Caco-2 (cell line): ENCODE data around the gene RNASE3. TPM values are rescaled to one million over a fixed set of nuclear protein-coding genes. Genes with fewer than 3 reads are reported as not detected.
"Not testable (repeated sequence)": the region's sequence is repeated elsewhere in the genome, so short reads cannot be mapped to it uniquely, and the experiment has no call there.

Experiments used
- BruUV-seq: library from RNA; stranded (reverse); fragments of 400-500 nt; replicated peaks from 2 replicates; lab custom pipeline; 2021; lab: Mats Ljungman, UMichigan
- CTCF ChIA-PET: fragments of 300-600 bp; sonication (Branson Sonifier 250); formaldehyde crosslinking; loops from one replicate; lab custom pipeline; 2022; ENCODE audit warnings: antibody characterized with exemption; lab: Charles Lee
- POLR2A ChIA-PET: fragments of 300-600 bp; sonication (Branson Sonifier 250); formaldehyde crosslinking; loops from one replicate; lab custom pipeline; 2022; ENCODE audit warnings: antibody characterized with exemption; lab: Charles Lee
- DNase-seq, 2 experiments: peaks; one replicate each; pipeline versions ENCODE4 v3.0.0 to v3.0.0-alpha.2; 2020 to 2022
- H3K27me3 ChIP-seq: replicated peaks from 2 replicates; pipeline ENCODE4 v1.6.0; 2011; ENCODE audit warnings: low read length; ENCODE audit not compliant: control insufficient read depth, insufficient read depth
- H3K36me3 ChIP-seq: 2 replicates; pipeline ENCODE4 v1.5.1; 2011; ENCODE audit warnings: low read length; ENCODE audit not compliant: control insufficient read depth, insufficient read depth
- H3K4me1 ChIP-seq: fragments of 250-450 bp; sonication (Bioruptor Pico); 2 replicates; pipeline ENCODE4 v1.5.1; 2020; ENCODE audit warnings: mild to moderate bottlenecking
- H3K4me3 ChIP-seq: 2 replicates; pipeline ENCODE4 v1.5.1; 2011; ENCODE audit warnings: low read depth, mild to moderate bottlenecking, control low read depth, low read length
- H3K9me3 ChIP-seq: fragments of 250-450 bp; sonication (Bioruptor Pico); 2 replicates; pipeline ENCODE4 v1.5.1; 2020; ENCODE audit warnings: mild to moderate bottlenecking, moderate library complexity
- H3K27ac Mint-ChIP-seq: one replicate; pipeline ENCODE4 v1.8.0; 2022; ENCODE audit warnings: mixed read lengths; ENCODE audit not compliant: unreplicated experiment
- H3K27me3 Mint-ChIP-seq: one replicate; pipeline ENCODE4 v1.8.0; 2022; ENCODE audit warnings: mixed read lengths; ENCODE audit not compliant: insufficient read depth, unreplicated experiment
- H3K36me3 Mint-ChIP-seq: one replicate; pipeline ENCODE4 v1.8.0; 2022; ENCODE audit warnings: mild to moderate bottlenecking, mixed read lengths; ENCODE audit not compliant: insufficient read depth, unreplicated experiment
- H3K4me1 Mint-ChIP-seq: one replicate; pipeline ENCODE4 v1.8.0; 2022; ENCODE audit warnings: low read depth, mixed read lengths; ENCODE audit not compliant: unreplicated experiment
- H3K4me3 Mint-ChIP-seq: one replicate; pipeline ENCODE4 v1.8.0; 2022; ENCODE audit warnings: mild to moderate bottlenecking, moderate library complexity, mixed read lengths; ENCODE audit not compliant: unreplicated experiment
- H3K9me3 Mint-ChIP-seq: one replicate; pipeline ENCODE4 v1.8.0; 2022; ENCODE audit warnings: mixed read lengths; ENCODE audit not compliant: unreplicated experiment
- CTCF ChIP-seq, 2 experiments: fragments of 200-600 bp in 1 of 2; IDR thresholded peaks; 1 replicate in 1 of 2; 2 replicates in 1 of 2; pipeline versions ENCODE4 v1.5.1 to v1.8.0; 2011 to 2022; ENCODE audit warnings: antibody characterized with exemption in 1 of 2, control low read depth in 1 of 2, inconsistent platforms in 1 of 2, low read depth in 1 of 2, low read length in 1 of 2, mild to moderate bottlenecking in 1 of 2, moderate library complexity in 1 of 2; ENCODE audit not compliant: insufficient read depth in 1 of 2, severe bottlenecking in 1 of 2, unreplicated experiment in 1 of 2
- intact Hi-C: fragments of 100-400 bp; cut with micrococcal nuclease; formaldehyde crosslinking; loops from one replicate; pipeline ENCODE4 v1.10.0; 2022; ENCODE audit not compliant: unreplicated experiment
- total RNA-seq: library from RNA; stranded (reverse); gene quantifications from 2 replicates; pipeline ENCODE4 v1.2.3, GENCODE V29; 2022

RNASE3 gene
- total RNA-seq, 1 experiment from 2014 or later: not detected

- H3K9me3 ChIP-seq, intact Hi-C loops, H3K4me1 Mint-ChIP-seq, POLR2A ChIA-PET, H3K27me3 ChIP-seq, H3K9me3 Mint-ChIP-seq, DNase-seq, BruUV-seq, H3K4me3 ChIP-seq, H3K27ac Mint-ChIP-seq, CTCF ChIA-PET, H3K36me3 Mint-ChIP-seq, H3K36me3 ChIP-seq, H3K4me3 Mint-ChIP-seq, H3K4me1 ChIP-seq: not testable (repeated sequence)
- peaks cover 30% of the 10 kb centered on the region for H3K27me3 Mint-ChIP-seq
These were observed 32.6 kb downstream of the RNASE3 start for GRCh38 chr14:20923766-20924297.

DNA sequence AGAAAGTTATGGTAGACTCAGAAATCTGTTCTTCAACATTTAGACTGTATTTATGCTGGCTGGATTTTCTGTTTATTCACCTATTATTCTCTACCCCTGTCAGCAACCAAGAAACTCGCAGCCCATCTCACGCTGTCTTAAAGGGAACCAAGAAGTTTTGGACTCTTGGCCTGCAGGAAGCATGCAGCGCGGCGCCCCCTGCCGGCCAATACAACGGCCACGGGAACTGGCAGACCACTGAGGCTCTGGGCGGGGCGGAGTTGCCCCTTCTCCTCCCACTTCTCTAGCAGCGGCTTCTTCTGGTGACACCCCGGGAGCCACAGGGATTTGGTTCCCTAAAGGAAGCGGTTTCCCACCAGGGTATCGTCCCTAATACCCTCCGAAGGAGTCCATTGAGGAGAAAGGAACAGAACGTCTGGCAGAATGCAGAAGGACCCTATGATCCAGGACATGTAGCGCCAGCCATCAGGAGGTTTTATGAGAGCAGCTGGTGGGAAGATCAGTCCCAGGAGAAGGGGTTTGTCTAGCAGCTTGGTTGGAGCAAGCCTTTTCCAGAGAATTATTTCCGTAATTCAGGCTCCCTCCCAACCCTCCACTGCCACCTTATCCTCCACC is 43.1 kb downstream of the RNASE3 start:
- no peaks in the 10 kb centered on the region for H3K9me3 Mint-ChIP-seq
- DNase-seq: peak in 1 of 2 experiments; percentile 8
- no peak overlapping the region for H3K27ac Mint-ChIP-seq
- H3K27me3 Mint-ChIP-seq: peaks cover 16% of the 10 kb centered on the region
- BruUV-seq: no TSS peak
- peak in 1 of 2 experiments; percentile 21 for TF ChIP-seq CTCF (IDR thresholded peaks at IDR 0.05; ENCODE audit: insufficient read depth in 1 of 2, low read depth in 1 of 2, low read length in 1 of 2, severe bottlenecking in 1 of 2, unreplicated experiment in 1 of 2)
- H3K36me3 Mint-ChIP-seq: no peaks in the 10 kb centered on the region
- intact Hi-C loops: no loop called here
- no peaks in the 10 kb centered on the region for H3K9me3 ChIP-seq
- no peaks in the 10 kb centered on the region for H3K4me1 Mint-ChIP-seq
- H3K27me3 ChIP-seq: no peaks in the 10 kb centered on the region
- ChIA-PET POLR2A (no interaction called here), CTCF (interaction anchor here (0.7 kb wide), 1 partner anchor 37 kb away, joined by 3 read pairs; no protein-coding TSS in a partner anchor)
- no peak overlapping the region for H3K4me3 Mint-ChIP-seq
- no peak overlapping the region for H3K4me3 ChIP-seq
- H3K4me1 ChIP-seq: no peaks in the 10 kb centered on the region
- H3K36me3 ChIP-seq: no peaks in the 10 kb centered on the region

DNA sequence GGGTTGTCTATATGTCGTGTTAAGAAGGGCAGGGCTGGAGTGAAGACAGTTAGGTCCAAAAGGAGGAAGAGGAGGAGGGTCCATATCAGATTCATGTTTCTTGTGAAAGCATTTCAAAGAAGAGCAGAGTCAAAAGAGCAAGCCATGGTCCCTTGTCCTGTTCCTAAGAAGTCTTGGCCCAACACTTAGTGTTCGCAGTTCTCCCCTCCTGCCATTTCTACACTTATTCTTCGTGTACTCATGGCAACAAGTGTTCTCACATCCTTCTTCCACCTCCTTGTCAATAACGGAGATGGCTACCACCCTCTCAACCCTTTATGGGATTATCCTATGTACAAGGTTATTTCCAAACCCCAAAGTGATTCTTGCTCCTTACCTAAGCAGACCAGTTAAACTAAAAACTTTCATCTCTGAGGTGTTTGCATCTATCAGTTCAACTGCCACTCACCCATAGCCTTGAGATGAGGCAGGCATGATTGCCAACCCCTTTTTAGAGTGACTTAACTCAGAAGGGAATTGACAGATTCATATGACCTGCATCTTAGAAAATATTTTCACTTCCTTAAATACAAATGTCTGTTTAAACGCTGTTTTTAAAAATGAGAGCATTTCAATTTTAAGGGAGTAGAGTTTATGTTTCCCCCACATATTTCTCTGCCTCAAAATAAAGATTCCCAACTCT is 44.3 kb downstream of the RNASE3 start:
- Histone ChIP-seq H3K36me3 (no peaks in the 10 kb centered on the region), H3K9me3 (no peaks in the 10 kb centered on the region), H3K4me1 (no peaks in the 10 kb centered on the region), H3K27me3 (no peaks in the 10 kb centered on the region), H3K4me3 (no peak overlapping the region)
- Mint-ChIP-seq H3K27ac (no peak overlapping the region), H3K27me3 (peaks cover 16% of the 10 kb centered on the region), H3K36me3 (no peaks in the 10 kb centered on the region), H3K4me3 (no peak overlapping the region), H3K9me3 (no peaks in the 10 kb centered on the region), H3K4me1 (no peaks in the 10 kb centered on the region)
- ChIA-PET CTCF (no interaction called here), POLR2A (no interaction called here)
- intact Hi-C loops: no loop called here
- TF ChIP-seq CTCF (IDR thresholded peaks at IDR 0.05; ENCODE audit: insufficient read depth in 1 of 2, low read depth in 1 of 2, low read length in 1 of 2, severe bottlenecking in 1 of 2, unreplicated experiment in 1 of 2): no peak
- no peak for DNase-seq
- no TSS peak for BruUV-seq

Other genes starting within 250 kb of the RNASE3 start
- gene OR6S1, start 249.7 kb upstream of the RNASE3 start, total RNA-seq: not detected in 2 replicates
- gene RNASE4, start 206.8 kb upstream of the RNASE3 start, total RNA-seq: 8.8 and 9.2 TPM in 2 replicates
- gene ANG, start 202.6 kb upstream of the RNASE3 start, total RNA-seq: 23.6 and 24.7 TPM in 2 replicates
- gene EDDM3A, start 145.5 kb upstream of the RNASE3 start, total RNA-seq: not detected in 2 replicates
- gene EDDM3B, start 123.0 kb upstream of the RNASE3 start, total RNA-seq: not detected in 2 replicates
- gene RNASE6, start 110.1 kb upstream of the RNASE3 start, total RNA-seq: not detected in 2 replicates
- gene RNASE1, start 88.5 kb upstream of the RNASE3 start, total RNA-seq: 1.2 and 1.5 TPM in 2 replicates
- not detected in 2 replicates for gene RNASE2, start 64.1 kb downstream of the RNASE3 start, total RNA-seq
- gene METTL17, start 98.6 kb downstream of the RNASE3 start, total RNA-seq: 78.8 and 80.5 TPM in 2 replicates
- gene SLC39A2, start 107.9 kb downstream of the RNASE3 start, total RNA-seq: 0.81 and 0.88 TPM in 2 replicates
- 16.4 and 17.7 TPM in 2 replicates for gene NDRG2, start 133.7 kb downstream of the RNASE3 start, total RNA-seq
- not detected in 2 replicates for gene TPPP2, start 138.8 kb downstream of the RNASE3 start, total RNA-seq
- not detected in 2 replicates for gene RNASE13, start 143.4 kb downstream of the RNASE3 start, total RNA-seq
- not detected in 2 replicates for gene RNASE7, start 151.0 kb downstream of the RNASE3 start, total RNA-seq
- not detected in 2 replicates for gene RNASE8, start 166.4 kb downstream of the RNASE3 start, total RNA-seq
- 6.5 and 7.1 TPM in 2 replicates for gene ARHGEF40, start 178.9 kb downstream of the RNASE3 start, total RNA-seq
- 34.1 and 35.2 TPM in 2 replicates for gene ZNF219, start 207.3 kb downstream of the RNASE3 start, total RNA-seq
- 0.98 and 1.0 TPM in 2 replicates for gene TMEM253, start 209.7 kb downstream of the RNASE3 start, total RNA-seq